Smooth muscle cell (in vitro differentiated cells): Measurements from ENCODE around the gene MMP14. TPM values are rescaled to one million over a fixed set of nuclear protein-coding genes. Genes with fewer than 3 reads are reported as not detected.

ENCODE experiments used
- DNase-seq: peaks from one replicate; lab custom pipeline; 2025; ENCODE audit not compliant: unreplicated experiment; lab: John Stamatoyannopoulos, UW
- H2AFZ ChIP-seq: fragments of 200-600 bp; sonication (generic); 2 replicates; pipeline ENCODE4 v1.6.0; 2016; ENCODE audit warnings: antibody characterized with exemption, low read depth, mild to moderate bottlenecking
- H3F3A ChIP-seq: fragments of 200-600 bp; sonication (generic); 2 replicates; pipeline ENCODE4 v1.6.0; 2017; ENCODE audit warnings: antibody characterized with exemption, low read depth
- H3K27ac ChIP-seq: fragments of 200-600 bp; sonication (generic); 2 replicates; pipeline ENCODE4 v1.5.1; 2016; ENCODE audit warnings: low read depth, mild to moderate bottlenecking
- H3K27me3 ChIP-seq: fragments of 200-600 bp; sonication (generic); 2 replicates; pipeline ENCODE4 v1.6.1; 2016; ENCODE audit warnings: low read depth, mild to moderate bottlenecking
- H3K36me3 ChIP-seq: fragments of 200-600 bp; sonication (generic); 2 replicates; pipeline ENCODE4 v1.5.1; 2016; ENCODE audit warnings: low read depth
- H3K4me1 ChIP-seq: fragments of 200-600 bp; sonication (generic); 2 replicates; pipeline ENCODE4 v1.5.1; 2016; ENCODE audit warnings: low read depth
- H3K4me2 ChIP-seq: fragments of 200-600 bp; sonication (generic); 2 replicates; pipeline ENCODE4 v1.6.0; 2016; ENCODE audit warnings: mild to moderate bottlenecking
- H3K4me3 ChIP-seq: fragments of 200-600 bp; sonication (generic); 2 replicates; pipeline ENCODE4 v1.5.1; 2016; ENCODE audit warnings: mild to moderate bottlenecking
- H3K79me2 ChIP-seq: fragments of 200-600 bp; sonication (generic); 2 replicates; pipeline ENCODE4 v1.6.0; 2016; ENCODE audit warnings: low read depth, mild to moderate bottlenecking
- H3K9ac ChIP-seq: fragments of 200-600 bp; sonication (generic); 2 replicates; pipeline ENCODE4 v1.6.0; 2016; ENCODE audit warnings: low read depth
- H3K9me3 ChIP-seq: fragments of 200-600 bp; sonication (generic); replicated peaks from 2 replicates; pipeline ENCODE4 v1.5.1; 2016; ENCODE audit warnings: low read depth
- H4K20me1 ChIP-seq: fragments of 200-600 bp; sonication (generic); 2 replicates; pipeline ENCODE4 v1.6.0; 2016; ENCODE audit warnings: low read depth
- WGBS: methylation state at CpG from one replicate; pipeline ENCODE4 v1.1.7; 2016; ENCODE audit warnings: low lambda C conversion rate; 5-methylcytosine and 5-hydroxymethylcytosine counted together
- polyA plus RNA-seq: library from polyadenylated mRNA; unstranded; fragments of >200 nt; fragmentation: Nextera tagmentation; extraction: Ambion mirVana; gene quantifications from 2 replicates; pipeline ENCODE4 v1.2.1, GENCODE V29; 2016
- total RNA-seq: library from RNA; depleted of rRNA; stranded (reverse); fragments of >200 nt; gene quantifications from 2 replicates; pipeline ENCODE4 v1.2.3, GENCODE V29; 2014
- TF ChIP-seq, protein P1 (sequence below): fragments of 200-600 bp; sonication (generic); IDR thresholded peaks from 2 replicates; pipeline ENCODE4 v1.5.1; 2017; ENCODE audit warnings: borderline replicate concordance, mild to moderate bottlenecking, antibody characterized with exemption; ENCODE audit not compliant: insufficient read depth, poor library complexity, severe bottlenecking

MMP14 gene
- total and polyA plus RNA-seq, 2 experiments from 2014 or later: 58.1 to 444 TPM

DNA sequence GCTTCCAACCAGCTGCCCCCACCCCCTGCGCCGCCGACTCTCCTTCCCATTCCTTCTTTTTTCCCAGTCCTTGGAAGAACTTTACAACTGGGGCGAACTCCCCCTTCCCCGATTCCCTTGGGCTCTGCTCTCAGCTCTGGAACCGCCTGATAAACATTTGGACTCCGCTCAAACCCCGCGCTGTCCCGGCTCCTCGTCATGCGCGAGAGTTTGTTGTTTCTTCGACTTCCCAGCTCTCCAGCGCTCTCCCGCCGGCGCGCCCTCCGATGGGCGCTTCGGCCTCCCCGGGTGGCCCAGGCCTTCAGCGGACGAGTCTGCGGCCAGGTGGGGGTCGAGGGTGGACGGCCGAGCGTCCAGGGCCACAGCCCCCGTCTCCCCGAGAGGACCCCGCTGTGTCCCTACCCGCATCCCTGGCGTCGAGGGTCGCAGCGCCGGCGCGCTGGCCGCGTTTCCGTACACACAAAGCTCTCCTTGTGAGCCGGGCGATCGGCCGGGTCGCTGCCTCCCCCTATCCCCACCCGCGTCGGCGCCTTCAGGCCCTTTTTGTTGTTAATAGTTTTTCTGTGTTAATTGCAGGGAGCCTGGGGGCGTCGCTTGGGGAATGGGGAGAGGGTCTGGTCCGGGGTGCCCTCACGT, 847 bp downstream of the MMP14 start:
- peak overlapping the region; percentile 95 for H3K4me2 ChIP-seq
- peak overlapping the region; percentile 32 for H2AFZ ChIP-seq
- H4K20me1 ChIP-seq: peaks cover 40% of the 10 kb centered on the region
- no peaks in the 10 kb centered on the region for H3K27me3 ChIP-seq
- H3K4me1 ChIP-seq: peaks cover 4% of the 10 kb centered on the region
- WGBS: under 1% methylated on average over 52 of the region's 57 CpGs
- TF ChIP-seq, protein P1, sequence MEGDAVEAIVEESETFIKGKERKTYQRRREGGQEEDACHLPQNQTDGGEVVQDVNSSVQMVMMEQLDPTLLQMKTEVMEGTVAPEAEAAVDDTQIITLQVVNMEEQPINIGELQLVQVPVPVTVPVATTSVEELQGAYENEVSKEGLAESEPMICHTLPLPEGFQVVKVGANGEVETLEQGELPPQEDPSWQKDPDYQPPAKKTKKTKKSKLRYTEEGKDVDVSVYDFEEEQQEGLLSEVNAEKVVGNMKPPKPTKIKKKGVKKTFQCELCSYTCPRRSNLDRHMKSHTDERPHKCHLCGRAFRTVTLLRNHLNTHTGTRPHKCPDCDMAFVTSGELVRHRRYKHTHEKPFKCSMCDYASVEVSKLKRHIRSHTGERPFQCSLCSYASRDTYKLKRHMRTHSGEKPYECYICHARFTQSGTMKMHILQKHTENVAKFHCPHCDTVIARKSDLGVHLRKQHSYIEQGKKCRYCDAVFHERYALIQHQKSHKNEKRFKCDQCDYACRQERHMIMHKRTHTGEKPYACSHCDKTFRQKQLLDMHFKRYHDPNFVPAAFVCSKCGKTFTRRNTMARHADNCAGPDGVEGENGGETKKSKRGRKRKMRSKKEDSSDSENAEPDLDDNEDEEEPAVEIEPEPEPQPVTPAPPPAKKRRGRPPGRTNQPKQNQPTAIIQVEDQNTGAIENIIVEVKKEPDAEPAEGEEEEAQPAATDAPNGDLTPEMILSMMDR: no peak
- peaks cover 31% of the 10 kb centered on the region for H3F3A ChIP-seq
- peak overlapping the region; percentile 96 for H3K9ac ChIP-seq
- DNase-seq: no peak
- H3K79me2 ChIP-seq: peaks cover 58% of the 10 kb centered on the region
- H3K9me3 ChIP-seq: no peaks in the 10 kb centered on the region
- H3K4me3 ChIP-seq: peak overlapping the region; percentile 71
- H3K27ac ChIP-seq: peak overlapping the region; percentile 87
- no peaks in the 10 kb centered on the region for H3K36me3 ChIP-seq

DNA sequence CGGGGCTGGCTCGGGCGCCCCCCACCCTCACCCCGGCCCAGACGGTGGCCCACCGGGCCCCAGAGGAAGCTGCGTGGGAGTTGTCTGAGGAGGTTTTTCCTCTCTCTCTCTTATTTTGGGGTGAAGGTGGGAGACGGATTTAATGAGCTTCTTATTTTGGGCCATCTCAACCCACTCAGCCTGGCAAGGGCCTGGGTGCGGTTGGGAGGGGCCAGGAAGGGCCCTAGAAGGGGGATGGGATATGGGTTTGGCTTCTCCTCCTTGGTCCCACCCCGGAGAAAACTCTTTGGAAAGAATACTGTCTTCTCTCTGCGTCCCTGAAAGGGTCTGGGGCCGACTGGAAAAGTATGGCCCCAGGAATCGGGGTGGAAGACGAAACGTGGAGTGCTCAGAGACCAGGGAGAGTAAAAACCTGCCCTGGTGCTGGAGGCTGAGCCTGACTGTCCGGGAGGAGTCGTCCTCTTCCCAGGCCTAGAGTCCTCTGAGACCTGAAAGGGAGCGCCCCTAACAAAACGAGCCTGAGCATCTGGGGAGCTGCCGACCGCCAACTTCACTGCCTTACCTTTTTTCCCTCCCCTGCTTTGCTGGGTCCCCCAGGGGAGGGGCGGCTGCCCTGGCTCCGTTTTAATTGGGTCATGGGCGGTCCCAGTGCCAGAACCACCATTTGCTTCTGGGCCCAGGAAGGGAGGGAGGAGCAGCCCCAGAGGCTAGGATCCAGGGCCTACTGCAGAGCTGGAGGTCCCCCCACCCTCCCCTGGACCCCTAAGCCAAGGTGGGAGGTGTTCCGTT, 1.6 kb downstream of the MMP14 start:
- Histone ChIP-seq H3F3A (peaks cover 37% of the 10 kb centered on the region), H3K27ac (peak overlapping the region; percentile 87), H3K36me3 (no peaks in the 10 kb centered on the region), H2AFZ (peak overlapping the region; percentile 32), H3K27me3 (no peaks in the 10 kb centered on the region), H3K4me1 (peaks cover 4% of the 10 kb centered on the region), H3K4me2 (peak overlapping the region; percentile 95), H3K9ac (peak overlapping the region; percentile 96), H3K4me3 (peak overlapping the region; percentile 71), H3K79me2 (peaks cover 65% of the 10 kb centered on the region), H4K20me1 (peaks cover 47% of the 10 kb centered on the region), H3K9me3 (no peaks in the 10 kb centered on the region)
- TF ChIP-seq, protein P1: no peak
- no peak for DNase-seq
- 7% methylated on average over 22 of the region's 25 CpGs for WGBS

DNA sequence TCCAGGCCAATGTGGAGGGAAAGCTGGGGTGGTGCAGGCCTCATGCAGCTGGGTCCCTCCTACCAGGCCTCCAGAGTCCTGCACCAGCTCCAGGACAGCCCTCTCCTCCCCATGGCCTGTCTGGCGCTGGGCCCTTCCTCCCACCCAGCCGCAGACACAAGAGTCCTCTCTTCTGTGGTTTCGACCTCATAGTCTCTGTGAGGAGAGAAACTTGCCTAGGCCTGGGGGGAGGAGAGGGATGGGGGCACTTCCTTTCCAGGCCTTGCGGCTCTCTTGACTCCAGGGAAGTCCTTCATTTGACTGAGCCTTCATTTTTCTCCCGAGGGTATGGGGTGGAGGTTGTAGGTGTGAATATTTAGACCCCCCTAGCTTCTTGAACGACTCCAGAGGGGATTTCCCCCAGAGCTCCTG, 2.3 kb downstream of the MMP14 start:
- TF ChIP-seq, protein P1: no peak
- WGBS: 6% methylated on average over 6 of the region's 6 CpGs
- H3K36me3 ChIP-seq: no peaks in the 10 kb centered on the region
- peaks cover 51% of the 10 kb centered on the region for H4K20me1 ChIP-seq
- no peak overlapping the region for H2AFZ ChIP-seq
- H3K79me2 ChIP-seq: peaks cover 71% of the 10 kb centered on the region
- H3K4me3 ChIP-seq: peak overlapping the region; percentile 71
- peak overlapping the region; percentile 95 for H3K4me2 ChIP-seq
- peak overlapping the region; percentile 87 for H3K27ac ChIP-seq
- H3K4me1 ChIP-seq: peaks cover 4% of the 10 kb centered on the region
- H3F3A ChIP-seq: peaks cover 43% of the 10 kb centered on the region
- H3K27me3 ChIP-seq: no peaks in the 10 kb centered on the region
- DNase-seq: no peak
- peak overlapping the region; percentile 96 for H3K9ac ChIP-seq
- H3K9me3 ChIP-seq: no peaks in the 10 kb centered on the region
